ENCODE measurements around the gene PRSS21. TPM values are rescaled to one million over a fixed set of nuclear protein-coding genes. Genes with fewer than 3 reads are reported as not detected.

The PRSS21 gene
- total RNA-seq, 1 donor from 2014 or later, result 17.1 TPM

DNA sequence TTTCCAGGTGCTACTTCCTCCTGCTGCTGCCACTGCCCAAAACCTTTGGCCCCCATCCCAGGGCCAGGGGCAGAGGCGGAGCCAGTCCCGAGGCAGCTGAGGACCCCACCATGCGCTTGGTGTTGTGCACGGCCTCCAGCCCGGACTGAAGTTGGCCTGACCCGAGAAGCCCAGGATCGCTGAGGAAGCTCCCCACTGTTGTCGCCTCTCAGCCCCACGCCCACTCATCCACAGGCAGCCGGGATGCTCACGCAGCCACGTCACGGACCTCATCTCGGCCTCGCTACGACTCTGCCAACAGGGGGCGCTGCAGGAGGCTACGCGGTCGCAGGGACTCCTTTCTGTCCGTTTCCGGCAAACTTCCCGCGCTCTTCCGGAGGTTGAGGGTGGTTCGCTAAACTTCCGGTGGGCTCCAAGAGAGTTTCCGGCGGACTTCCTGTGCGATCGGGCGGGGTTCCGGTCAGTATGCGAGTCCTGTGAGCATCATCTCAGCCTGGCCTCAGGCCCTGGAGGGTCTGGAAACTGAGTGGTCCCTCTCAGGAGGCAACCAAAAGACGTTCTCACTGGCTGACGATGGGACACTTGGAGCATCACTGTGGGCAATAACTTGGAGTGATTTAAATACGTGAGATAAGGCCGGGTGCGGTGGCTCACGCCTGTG is 25.4 kb downstream of the PRSS21 start:
- peak; percentile 80 for DNase-seq
- peak overlapping the region; percentile 24 for H3K27ac ChIP-seq

DNA sequence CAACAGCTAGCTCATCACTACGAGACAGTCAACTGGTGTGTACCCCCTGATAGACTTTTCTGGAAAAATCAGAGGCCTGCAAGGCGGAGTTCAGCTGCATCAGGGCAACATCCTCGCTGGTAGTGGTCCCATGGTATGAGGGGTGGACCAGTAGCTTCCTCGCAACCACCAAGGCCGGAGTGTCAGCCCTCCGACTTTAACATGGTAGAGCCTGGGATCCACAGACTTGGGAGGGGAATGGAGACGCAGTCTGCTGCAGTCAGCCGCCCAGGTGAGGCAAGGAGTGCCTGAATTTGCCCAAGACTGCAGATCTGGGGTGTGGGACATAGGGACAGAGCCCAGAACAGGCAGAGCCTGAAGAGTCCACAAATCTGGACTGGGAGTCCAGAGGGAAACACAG is 26.5 kb downstream of the PRSS21 start:
- Histone ChIP-seq H3K27ac (no peak overlapping the region), H3K4me3 (no peak overlapping the region), H3K36me3 (no peaks in the 10 kb centered on the region), H3K27me3 (peaks cover 3% of the 10 kb centered on the region), H3K4me1 (peaks cover 8% of the 10 kb centered on the region), H3K9me3 (no peaks in the 10 kb centered on the region)
- intact Hi-C loops (cut with DNase I), result no loop called here
- TF ChIP-seq, protein P1, sequence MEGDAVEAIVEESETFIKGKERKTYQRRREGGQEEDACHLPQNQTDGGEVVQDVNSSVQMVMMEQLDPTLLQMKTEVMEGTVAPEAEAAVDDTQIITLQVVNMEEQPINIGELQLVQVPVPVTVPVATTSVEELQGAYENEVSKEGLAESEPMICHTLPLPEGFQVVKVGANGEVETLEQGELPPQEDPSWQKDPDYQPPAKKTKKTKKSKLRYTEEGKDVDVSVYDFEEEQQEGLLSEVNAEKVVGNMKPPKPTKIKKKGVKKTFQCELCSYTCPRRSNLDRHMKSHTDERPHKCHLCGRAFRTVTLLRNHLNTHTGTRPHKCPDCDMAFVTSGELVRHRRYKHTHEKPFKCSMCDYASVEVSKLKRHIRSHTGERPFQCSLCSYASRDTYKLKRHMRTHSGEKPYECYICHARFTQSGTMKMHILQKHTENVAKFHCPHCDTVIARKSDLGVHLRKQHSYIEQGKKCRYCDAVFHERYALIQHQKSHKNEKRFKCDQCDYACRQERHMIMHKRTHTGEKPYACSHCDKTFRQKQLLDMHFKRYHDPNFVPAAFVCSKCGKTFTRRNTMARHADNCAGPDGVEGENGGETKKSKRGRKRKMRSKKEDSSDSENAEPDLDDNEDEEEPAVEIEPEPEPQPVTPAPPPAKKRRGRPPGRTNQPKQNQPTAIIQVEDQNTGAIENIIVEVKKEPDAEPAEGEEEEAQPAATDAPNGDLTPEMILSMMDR (IDR thresholded peaks at IDR 0.05), result no peak
- DNase-seq (no peak), ATAC-seq (no peak)

More for the DNA sequence above, 25.4 kb downstream of the PRSS21 start:
- TF ChIP-seq, protein P1 (IDR thresholded peaks at IDR 0.05), result peak; percentile 57
- peak overlapping the region; percentile 3 for H3K4me3 ChIP-seq
- peaks cover 3% of the 10 kb centered on the region for H3K27me3 ChIP-seq
- intact Hi-C loops (cut with DNase I), result no loop called here
- ATAC-seq, result peak; percentile 58
- peaks cover 8% of the 10 kb centered on the region for H3K4me1 ChIP-seq
- no peaks in the 10 kb centered on the region for H3K9me3 ChIP-seq
- no peaks in the 10 kb centered on the region for H3K36me3 ChIP-seq

DNA sequence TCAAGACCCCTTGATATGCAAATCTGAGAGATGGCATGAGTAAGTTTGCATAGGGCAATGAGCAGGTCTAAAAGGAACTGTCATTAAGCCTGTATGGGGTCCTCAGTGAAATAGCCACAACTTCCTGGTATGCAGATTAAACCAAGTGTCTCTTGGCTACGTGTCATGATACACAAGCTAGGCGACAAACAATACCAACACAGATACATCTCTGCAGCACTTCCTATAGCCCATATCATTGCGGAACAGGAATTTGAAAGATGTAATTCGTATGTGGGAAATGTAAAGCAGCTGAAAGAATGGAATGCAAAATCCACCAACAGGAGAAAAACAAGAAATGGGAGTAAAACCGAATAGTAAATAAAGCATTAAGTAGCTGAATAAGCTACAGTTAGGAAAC is 28.1 kb downstream of the PRSS21 start:
- Histone ChIP-seq H3K36me3 (no peaks in the 10 kb centered on the region), H3K27ac (no peak overlapping the region), H3K4me1 (peaks cover 8% of the 10 kb centered on the region), H3K27me3 (peaks cover 2% of the 10 kb centered on the region), H3K9me3 (no peaks in the 10 kb centered on the region), H3K4me3 (no peak overlapping the region)
- no peak for ATAC-seq
- no peak for DNase-seq
- intact Hi-C loops (cut with DNase I), result no loop called here
- TF ChIP-seq, protein P1 (IDR thresholded peaks at IDR 0.05), result no peak

DNA sequence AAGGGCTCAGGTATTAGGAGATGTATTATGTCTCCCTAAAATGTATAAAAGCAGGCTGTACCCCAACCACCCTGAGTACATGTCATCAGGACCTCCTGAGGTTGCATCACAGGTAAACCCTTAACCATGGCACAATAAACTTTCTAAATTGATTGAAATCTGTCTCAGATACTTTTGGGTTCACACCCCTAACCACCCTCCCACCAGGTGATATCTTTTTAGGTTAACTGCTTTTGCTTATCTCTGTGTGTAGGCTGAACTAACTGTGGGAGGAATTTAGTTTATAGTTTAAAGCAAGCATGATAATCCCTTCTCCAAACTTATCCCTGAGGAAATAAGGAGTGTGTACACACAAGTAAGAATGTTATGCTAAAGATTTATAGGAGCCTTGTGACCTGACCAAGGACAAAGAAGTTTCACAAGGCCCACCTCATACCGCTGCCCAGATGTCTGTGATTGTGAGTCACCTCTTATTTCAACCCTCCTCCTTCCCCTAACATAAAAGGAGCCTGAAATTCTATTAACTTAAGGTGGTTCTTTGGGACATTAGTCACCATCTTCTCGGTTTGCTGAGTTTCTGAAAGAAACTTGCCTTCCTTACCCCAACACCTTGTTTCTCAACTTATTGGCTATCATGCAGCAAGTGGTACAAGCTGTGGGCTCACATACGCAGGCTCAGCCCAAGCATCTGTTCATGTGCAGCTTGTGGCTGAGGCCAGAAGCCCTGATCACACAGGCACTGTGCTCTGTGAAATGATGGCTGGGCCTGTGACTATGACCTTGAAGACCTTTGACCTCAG is 29.7 kb downstream of the PRSS21 start:
- Histone ChIP-seq H3K27ac (no peak overlapping the region), H3K4me1 (peaks cover 8% of the 10 kb centered on the region)

DNA sequence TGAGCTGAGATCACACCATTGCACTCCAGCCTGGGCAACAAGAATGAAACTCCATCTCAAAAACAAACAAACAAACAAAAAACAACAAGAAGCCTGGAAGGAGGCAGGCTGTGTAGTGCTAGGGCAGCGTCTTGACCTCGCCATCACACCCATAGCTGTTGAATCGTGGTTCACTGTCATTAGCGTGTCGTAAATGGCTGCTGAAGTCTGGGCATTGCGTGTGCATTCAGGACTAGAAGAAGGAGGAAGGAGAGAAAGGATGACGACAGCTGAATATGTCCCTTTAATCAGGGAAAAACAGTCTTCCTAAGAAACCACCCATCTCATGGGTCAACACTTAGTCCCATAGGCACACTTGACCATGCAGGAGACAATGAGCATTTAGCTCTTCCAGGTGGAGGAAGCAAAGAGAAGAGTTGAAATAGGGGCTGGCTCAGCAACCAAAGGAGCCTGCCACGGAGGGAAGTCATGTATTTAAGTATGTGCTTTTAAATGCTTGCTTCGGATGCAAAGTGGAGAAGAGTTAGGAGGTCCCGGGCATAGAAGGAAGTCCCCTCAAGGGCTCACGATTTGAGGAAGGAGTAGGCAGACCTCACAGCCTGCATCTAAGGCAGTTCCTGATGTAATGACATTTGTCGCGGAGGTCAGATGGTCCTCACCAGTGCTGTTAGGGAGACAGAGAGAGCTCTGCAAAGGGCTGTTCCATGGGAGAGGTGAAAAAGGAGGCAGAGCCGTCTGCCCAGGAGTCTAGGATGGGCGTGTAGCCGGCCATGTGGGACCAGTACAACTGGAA is 32.1 kb downstream of the PRSS21 start:
- no peak overlapping the region for H3K27ac ChIP-seq
- no peaks in the 10 kb centered on the region for H3K4me1 ChIP-seq
- intact Hi-C loops (cut with DNase I), result no loop called here
- H3K4me3 ChIP-seq, result no peak overlapping the region
- DNase-seq, result no peak
- no peaks in the 10 kb centered on the region for H3K36me3 ChIP-seq
- no peak for ATAC-seq
- no peaks in the 10 kb centered on the region for H3K9me3 ChIP-seq
- H3K27me3 ChIP-seq, result peaks cover 9% of the 10 kb centered on the region
- TF ChIP-seq, protein P1 (IDR thresholded peaks at IDR 0.05), result no peak

More for the DNA sequence above, 29.7 kb downstream of the PRSS21 start:
- Histone ChIP-seq H3K4me3 (no peak overlapping the region), H3K36me3 (no peaks in the 10 kb centered on the region), H3K27me3 (no peaks in the 10 kb centered on the region), H3K9me3 (no peaks in the 10 kb centered on the region)
- ATAC-seq, result no peak
- intact Hi-C loops (cut with DNase I), result no loop called here
- no peak for DNase-seq
- TF ChIP-seq, protein P1 (IDR thresholded peaks at IDR 0.05), result no peak

Data from upper lobe of right lung (tissue), 1 donor.